HG03135 (cell line): ENCODE measurements around the gene SHOC2.
"Not testable (repeated sequence)": the region's sequence is repeated elsewhere in the genome, so short reads cannot be mapped to it uniquely, and the experiment has no call there.

Experiments
- ATAC-seq: cut with Tn5 transposase; IDR thresholded peaks from one replicate; pipeline ENCODE4 v1.9.1; 2021; ENCODE audit warnings: mild to moderate bottlenecking, moderate library complexity; ENCODE audit not compliant: unreplicated experiment

The SHOC2 gene

GRCh38 chr10:110901954-110902819, 17.2 kb upstream of the SHOC2 start:
- ATAC-seq: no peak

GRCh38 chr10:110903280-110904278, 15.8 kb upstream of the SHOC2 start:
- ATAC-seq: no peak

GRCh38 chr10:110910138-110910537, 9.3 kb upstream of the SHOC2 start:
- ATAC-seq: no peak

- ATAC-seq: no peak
These were observed 7.0 kb upstream of the SHOC2 start for GRCh38 chr10:110912374-110912773.

- no peak for ATAC-seq
These were observed 5.0 kb upstream of the SHOC2 start for GRCh38 chr10:110914431-110914830.

- no peak for ATAC-seq
These were observed 4.4 kb upstream of the SHOC2 start for GRCh38 chr10:110915035-110915434.

- ATAC-seq: not testable (repeated sequence)
These were observed 3.8 kb upstream of the SHOC2 start for GRCh38 chr10:110915600-110915999.

GRCh38 chr10:110916554-110917346, 2.7 kb upstream of the SHOC2 start:
- ATAC-seq: no peak

- ATAC-seq: no peak
These were observed 1.1 kb upstream of the SHOC2 start for GRCh38 chr10:110918269-110918642.

- ATAC-seq: peak; percentile 85
These were observed 608 bp upstream of the SHOC2 start, which contains the start of gene BBIP1 for GRCh38 chr10:110918643-110919348. Gene BBIP1, minus strand, starts transcription at chr10:110919180. Its CDS starts 1,023 bp downstream, at chr10:110918157.

- peak; percentile 29 for ATAC-seq
These were observed 822 bp downstream of the SHOC2 start for GRCh38 chr10:110919971-110920881.

- ATAC-seq: no peak
These were observed 4.6 kb downstream of the SHOC2 start for GRCh38 chr10:110923856-110924493.

GRCh38 chr10:110927461-110927860, 8.1 kb downstream of the SHOC2 start:
- no peak for ATAC-seq

GRCh38 chr10:110931769-110932381, 12.5 kb downstream of the SHOC2 start:
- no peak for ATAC-seq

GRCh38 chr10:110932505-110933180, 13.2 kb downstream of the SHOC2 start:
- ATAC-seq: no peak

GRCh38 chr10:110936757-110937156, 17.4 kb downstream of the SHOC2 start:
- no peak for ATAC-seq

GRCh38 chr10:110939419-110939818, 20.0 kb downstream of the SHOC2 start:
- ATAC-seq: no peak
